HuH-7 (cell line): ENCODE data around the gene PHC3.
"Not testable (repeated sequence)": the region's sequence is repeated elsewhere in the genome, so short reads cannot be mapped to it uniquely, and the experiment has no call there.

ENCODE experiments used
- DNase-seq: peaks from one replicate; pipeline ENCODE4 v3.0.0; 2011; ENCODE audit warnings: low spot score

PHC3 gene

GRCh38 chr3:170180908-170181885 is at the start of gene PHC3:
Gene PHC3 (minus strand): TSS chr3:170181733. CDS start chr3:170181715, 18 bp downstream.
- peak; percentile 97 for DNase-seq

- no peak for DNase-seq
Measured at GRCh38 chr3:170228093-170228766, 46.7 kb upstream of the PHC3 start.

GRCh38 chr3:170226426-170226960 is 45.0 kb upstream of the PHC3 start:
- no peak for DNase-seq

GRCh38 chr3:170225166-170225565 is 43.6 kb upstream of the PHC3 start:
- DNase-seq = no peak

- DNase-seq = peak; percentile 44
Measured at GRCh38 chr3:170222647-170223541, 41.4 kb upstream of the PHC3 start.

GRCh38 chr3:170221924-170222646 is 40.6 kb upstream of the PHC3 start, which contains the start of gene PRKCI:
Gene PRKCI (plus strand): TSS chr3:170222424. CDS start chr3:170222670, 246 bp downstream.
- peak; percentile 96 for DNase-seq

GRCh38 chr3:170220871-170221270 is 39.3 kb upstream of the PHC3 start:
- no peak for DNase-seq

GRCh38 chr3:170219850-170220249 is 38.3 kb upstream of the PHC3 start:
- no peak for DNase-seq

- DNase-seq = no peak
Measured at GRCh38 chr3:170211668-170212067, 30.1 kb upstream of the PHC3 start.

GRCh38 chr3:170207717-170208116 is 26.2 kb upstream of the PHC3 start:
- no peak for DNase-seq

- peak; percentile 70 for DNase-seq
Measured at GRCh38 chr3:170206164-170206762, 24.7 kb upstream of the PHC3 start.

- no peak for DNase-seq
Measured at GRCh38 chr3:170205302-170205701, 23.8 kb upstream of the PHC3 start.

GRCh38 chr3:170204509-170204908 is 23.0 kb upstream of the PHC3 start:
- no peak for DNase-seq

- DNase-seq = no peak
Measured at GRCh38 chr3:170204023-170204472, 22.5 kb upstream of the PHC3 start.

GRCh38 chr3:170203457-170203856 is 21.9 kb upstream of the PHC3 start:
- no peak for DNase-seq

GRCh38 chr3:170201527-170201926 is 20.0 kb upstream of the PHC3 start:
- no peak for DNase-seq

- DNase-seq = no peak
Measured at GRCh38 chr3:170200987-170201386, 19.5 kb upstream of the PHC3 start.

GRCh38 chr3:170196833-170197232 is 15.3 kb upstream of the PHC3 start:
- DNase-seq = no peak

GRCh38 chr3:170195759-170196158 is 14.2 kb upstream of the PHC3 start:
- DNase-seq = not testable (repeated sequence)
